Panc1 (cell line): ENCODE results near the gene NOP56.

ENCODE experiments used
- TF ChIP-seq, protein P1 (sequence below): fragments of 450-650 bp; IDR thresholded peaks from 2 replicates; pipeline ENCODE4 v1.5.1; 2017; ENCODE audit warnings: mild to moderate bottlenecking
- TF ChIP-seq, protein P2 (sequence below), 2 experiments: IDR thresholded peaks; 2 replicates each; pipeline ENCODE4 v1.6.1; 2011 to 2012; ENCODE audit warnings: low read depth in 2 of 2, control low read depth in 1 of 2, low read length in 1 of 2, mild to moderate bottlenecking in 1 of 2, moderate library complexity in 1 of 2; ENCODE audit not compliant: insufficient read depth in 1 of 2

GRCh38 chr20:2673453-2673852 lies 21.0 kb downstream of the NOP56 start:
- TF ChIP-seq, protein P1, sequence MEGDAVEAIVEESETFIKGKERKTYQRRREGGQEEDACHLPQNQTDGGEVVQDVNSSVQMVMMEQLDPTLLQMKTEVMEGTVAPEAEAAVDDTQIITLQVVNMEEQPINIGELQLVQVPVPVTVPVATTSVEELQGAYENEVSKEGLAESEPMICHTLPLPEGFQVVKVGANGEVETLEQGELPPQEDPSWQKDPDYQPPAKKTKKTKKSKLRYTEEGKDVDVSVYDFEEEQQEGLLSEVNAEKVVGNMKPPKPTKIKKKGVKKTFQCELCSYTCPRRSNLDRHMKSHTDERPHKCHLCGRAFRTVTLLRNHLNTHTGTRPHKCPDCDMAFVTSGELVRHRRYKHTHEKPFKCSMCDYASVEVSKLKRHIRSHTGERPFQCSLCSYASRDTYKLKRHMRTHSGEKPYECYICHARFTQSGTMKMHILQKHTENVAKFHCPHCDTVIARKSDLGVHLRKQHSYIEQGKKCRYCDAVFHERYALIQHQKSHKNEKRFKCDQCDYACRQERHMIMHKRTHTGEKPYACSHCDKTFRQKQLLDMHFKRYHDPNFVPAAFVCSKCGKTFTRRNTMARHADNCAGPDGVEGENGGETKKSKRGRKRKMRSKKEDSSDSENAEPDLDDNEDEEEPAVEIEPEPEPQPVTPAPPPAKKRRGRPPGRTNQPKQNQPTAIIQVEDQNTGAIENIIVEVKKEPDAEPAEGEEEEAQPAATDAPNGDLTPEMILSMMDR, result no peak
- TF ChIP-seq, protein P2, sequence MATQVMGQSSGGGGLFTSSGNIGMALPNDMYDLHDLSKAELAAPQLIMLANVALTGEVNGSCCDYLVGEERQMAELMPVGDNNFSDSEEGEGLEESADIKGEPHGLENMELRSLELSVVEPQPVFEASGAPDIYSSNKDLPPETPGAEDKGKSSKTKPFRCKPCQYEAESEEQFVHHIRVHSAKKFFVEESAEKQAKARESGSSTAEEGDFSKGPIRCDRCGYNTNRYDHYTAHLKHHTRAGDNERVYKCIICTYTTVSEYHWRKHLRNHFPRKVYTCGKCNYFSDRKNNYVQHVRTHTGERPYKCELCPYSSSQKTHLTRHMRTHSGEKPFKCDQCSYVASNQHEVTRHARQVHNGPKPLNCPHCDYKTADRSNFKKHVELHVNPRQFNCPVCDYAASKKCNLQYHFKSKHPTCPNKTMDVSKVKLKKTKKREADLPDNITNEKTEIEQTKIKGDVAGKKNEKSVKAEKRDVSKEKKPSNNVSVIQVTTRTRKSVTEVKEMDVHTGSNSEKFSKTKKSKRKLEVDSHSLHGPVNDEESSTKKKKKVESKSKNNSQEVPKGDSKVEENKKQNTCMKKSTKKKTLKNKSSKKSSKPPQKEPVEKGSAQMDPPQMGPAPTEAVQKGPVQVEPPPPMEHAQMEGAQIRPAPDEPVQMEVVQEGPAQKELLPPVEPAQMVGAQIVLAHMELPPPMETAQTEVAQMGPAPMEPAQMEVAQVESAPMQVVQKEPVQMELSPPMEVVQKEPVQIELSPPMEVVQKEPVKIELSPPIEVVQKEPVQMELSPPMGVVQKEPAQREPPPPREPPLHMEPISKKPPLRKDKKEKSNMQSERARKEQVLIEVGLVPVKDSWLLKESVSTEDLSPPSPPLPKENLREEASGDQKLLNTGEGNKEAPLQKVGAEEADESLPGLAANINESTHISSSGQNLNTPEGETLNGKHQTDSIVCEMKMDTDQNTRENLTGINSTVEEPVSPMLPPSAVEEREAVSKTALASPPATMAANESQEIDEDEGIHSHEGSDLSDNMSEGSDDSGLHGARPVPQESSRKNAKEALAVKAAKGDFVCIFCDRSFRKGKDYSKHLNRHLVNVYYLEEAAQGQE (IDR thresholded peaks at IDR 0.05; ENCODE audit: insufficient read depth in 1 of 2, low read depth in 2 of 2, low read length in 1 of 2), result no peak
